HG02870 (cell line): Measurements from ENCODE around the gene RFLNA.

Experiments used
- ATAC-seq: cut with Tn5 transposase; IDR thresholded peaks from one replicate; pipeline ENCODE4 v1.9.1; 2021; ENCODE audit warnings: mild to moderate bottlenecking, moderate library complexity; ENCODE audit not compliant: unreplicated experiment

The RFLNA gene, protein sequence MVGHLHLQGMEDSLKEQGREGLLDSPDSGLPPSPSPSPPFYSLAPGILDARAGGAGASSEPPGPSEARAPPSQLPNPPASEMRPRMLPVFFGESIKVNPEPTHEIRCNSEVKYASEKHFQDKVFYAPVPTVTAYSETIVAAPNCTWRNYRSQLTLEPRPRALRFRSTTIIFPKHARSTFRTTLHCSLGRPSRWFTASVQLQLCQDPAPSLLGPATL

DNA sequence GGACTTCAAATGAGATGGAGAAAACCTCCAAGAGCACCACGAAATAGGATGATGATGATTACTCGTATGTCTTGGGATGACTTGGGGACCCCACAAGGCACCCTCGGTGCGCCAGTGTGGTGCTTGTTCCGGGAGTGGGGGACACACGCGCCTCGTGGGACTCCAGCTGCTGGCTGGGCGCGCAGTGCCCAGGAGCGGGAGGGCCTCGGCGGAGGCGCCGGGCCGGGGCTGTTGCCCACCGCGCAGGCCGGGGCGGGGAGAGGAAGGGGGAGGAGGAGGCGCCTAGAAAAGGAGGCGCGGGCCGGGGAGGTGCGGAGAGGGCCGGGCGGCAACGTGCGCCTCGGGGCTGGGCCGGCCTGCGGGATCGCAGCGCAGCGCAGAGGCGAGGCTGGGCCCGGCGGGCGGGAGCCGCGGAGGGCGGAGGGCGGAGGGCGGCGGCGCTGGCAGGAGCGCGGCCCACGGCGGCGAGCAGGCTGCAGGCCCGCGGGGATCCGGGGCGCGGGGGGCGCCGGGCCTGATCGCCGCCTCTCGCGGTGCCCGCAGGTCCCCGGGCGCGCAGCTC is at the start of gene RFLNA:
TSS of gene RFLNA (plus strand) at position 314 of the 562 bp plus-strand sequence. CDS start 337 bp downstream, outside the sequence.
- no peak for ATAC-seq

DNA sequence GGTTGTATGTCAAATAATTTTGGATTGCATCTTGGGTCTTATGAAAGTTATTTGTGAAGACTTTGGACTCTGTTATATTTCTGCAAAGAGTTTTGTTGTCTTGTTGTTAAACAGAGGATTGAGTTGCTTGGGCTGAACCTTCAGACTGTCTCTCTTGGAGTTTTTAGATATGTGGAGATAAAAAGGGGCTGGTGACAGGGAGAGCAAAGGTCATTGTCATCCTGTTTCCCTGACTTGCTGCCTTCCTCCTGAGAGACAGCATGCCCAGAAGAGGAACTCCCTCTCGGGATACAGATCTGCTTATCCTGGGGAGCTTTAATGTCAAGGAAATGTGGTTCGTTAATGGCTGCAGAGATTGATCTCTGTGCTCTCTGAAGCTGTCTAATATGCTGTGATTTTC is 47.6 kb upstream of the RFLNA start:
- ATAC-seq: no peak

DNA sequence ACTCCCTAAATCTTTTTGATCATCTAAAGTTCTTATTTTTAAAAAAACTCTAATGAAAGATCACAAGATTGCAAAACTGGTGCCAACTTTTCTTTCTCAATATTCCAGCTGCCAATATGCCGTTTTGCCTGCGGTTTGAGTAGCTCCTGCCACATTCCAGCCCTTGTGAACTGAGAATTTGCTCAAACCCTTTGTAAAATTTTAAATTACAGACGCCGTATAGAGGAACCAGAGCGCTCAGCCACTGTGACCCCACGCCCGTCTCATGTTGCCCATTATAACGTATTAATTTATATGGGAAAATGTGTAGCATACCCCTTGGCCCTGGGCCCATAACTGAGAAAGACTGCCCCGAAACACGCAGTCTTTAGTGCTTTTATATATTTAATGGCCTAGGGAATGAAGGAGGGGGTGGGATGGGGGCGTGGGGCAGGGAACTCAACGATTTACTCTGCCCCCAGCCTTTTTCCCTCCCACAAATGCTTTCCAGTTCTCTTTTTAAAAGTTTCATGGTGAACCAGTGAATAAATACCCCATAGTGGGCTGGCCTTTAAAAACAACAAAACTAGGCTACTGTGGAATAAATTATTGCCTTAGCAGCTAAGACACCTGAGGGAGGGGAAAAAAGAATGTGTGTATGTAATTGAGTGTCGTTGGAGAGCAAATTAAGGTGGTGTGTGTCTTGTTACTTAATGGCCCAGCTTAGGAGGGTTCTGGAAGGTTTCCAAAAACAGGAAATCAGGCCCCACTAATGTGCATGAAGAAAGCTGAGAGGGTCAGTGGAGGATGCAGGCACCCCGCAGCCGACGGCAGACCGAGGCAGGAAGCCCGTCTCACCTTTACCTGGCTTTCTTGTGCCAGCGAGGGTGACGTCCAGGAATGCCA is 45.7 kb upstream of the RFLNA start:
- no peak for ATAC-seq

DNA sequence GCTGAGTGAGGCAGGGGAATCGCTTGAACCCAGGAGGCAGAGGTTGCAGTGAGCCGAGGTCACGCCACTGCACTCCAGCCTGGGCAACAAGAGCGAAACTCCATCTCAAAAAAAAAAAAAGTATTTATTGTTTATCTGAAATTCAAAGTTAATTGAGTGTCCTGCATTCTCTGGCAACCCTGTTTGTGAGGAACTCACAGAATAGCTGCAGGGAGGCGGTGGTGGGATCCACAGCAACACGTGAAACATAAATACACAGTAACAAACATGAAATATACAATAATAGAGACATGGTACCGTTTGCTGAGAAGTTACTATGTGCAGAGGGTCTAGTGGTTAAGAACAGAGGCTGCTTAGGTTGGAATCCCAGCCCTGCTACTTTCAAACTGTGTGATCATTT is 43.7 kb upstream of the RFLNA start:
- ATAC-seq: no peak

DNA sequence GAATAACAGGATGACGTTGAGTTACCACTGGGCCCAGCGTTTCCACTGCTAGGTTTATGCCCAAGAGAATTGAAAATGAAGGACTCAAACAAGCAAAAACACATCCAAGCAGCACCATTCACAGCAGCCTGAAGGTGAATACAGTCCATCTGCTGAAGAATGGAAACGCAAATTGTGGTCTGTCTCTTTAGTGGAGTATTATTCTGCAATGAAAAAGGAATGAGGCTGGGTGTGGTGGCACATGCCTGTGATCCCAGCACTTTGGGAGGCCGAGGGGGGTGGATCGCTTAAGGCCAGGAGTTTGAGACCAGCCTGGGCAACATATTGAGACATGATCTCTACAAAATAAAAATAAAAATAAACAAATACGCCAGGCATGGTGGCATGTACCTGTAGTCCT is 41.9 kb upstream of the RFLNA start:
- no peak for ATAC-seq

DNA sequence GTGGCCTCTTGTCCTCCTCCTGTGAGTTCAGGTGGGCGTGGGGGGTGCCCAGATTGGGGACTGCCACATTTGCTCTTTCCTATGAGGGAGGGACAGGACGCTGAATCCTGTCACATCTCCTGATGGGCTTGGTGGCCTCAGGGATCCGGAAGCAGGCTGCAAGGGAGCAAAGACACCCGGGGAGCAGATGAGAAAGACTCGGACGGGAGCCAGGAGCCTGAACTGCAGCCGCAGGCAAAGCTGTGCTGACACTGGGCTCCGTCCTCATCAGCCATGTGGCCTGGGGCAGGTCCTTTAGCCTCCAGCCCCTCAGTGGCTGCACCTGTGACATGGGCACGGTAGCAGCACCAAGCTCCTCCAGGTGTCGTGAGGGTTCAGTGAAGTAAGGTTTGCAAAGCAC is 40.8 kb upstream of the RFLNA start:
- ATAC-seq: no peak

DNA sequence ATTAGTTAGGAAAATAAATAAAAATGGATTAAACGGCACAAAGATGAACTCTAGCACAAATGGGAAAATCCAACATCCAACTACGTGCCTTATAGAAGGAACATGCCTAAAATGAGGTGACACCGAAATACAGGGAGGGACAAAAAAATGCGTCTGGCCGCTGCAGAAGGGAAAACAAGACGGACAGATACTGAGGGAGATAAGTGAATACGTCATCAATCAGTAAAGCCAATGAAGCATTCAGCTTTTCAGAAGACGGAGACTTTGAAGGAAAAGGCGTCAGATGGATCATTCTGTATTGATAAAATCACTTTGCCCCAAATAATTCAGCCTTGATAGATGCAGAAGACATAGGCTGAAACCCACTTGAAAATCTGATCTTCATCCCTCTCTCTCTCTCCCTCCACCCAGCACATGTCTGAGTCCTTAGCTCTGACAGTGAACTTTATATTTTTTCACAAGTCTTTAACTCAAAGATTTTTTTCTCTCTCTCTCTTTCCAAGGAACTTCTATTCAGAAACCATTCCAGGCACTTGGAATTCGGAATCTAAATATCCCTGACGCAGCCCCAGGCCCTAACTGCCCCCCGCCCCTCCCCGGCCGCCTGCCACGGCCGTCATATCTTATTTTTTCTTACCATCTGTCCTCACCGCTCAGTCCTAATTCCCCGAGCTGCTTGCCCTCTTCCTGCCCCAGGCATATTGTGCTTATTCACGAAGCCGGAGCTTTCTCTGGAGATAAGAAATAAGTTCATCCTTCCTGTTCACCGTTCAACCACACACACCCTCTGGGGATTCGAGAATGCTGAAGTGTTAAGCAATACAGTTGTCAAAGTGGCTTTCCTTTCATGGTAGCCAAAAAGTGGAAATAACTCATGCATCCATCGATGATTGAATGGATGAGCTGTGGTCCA is 35.5 kb upstream of the RFLNA start:
- ATAC-seq: no peak

DNA sequence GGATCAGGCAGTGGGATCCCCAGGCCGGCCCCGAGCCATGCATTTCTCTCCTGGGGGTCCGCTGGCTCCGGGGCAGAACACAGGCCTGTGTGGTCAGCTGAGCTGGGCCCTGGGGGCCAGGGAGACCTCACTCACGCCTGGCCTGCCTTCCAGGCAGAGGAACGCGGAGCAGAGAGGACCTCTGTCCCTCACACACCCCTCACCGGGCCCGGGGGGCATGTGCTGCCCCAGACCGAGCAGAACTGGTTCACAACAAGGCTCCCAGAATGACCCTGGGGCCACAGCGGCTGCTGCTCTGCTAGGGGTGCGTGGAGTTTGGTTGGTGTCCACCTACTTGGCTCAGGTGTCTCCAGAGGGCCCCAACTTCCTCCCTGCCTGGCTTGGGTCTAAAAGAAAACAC is 33.0 kb upstream of the RFLNA start:
- no peak for ATAC-seq

DNA sequence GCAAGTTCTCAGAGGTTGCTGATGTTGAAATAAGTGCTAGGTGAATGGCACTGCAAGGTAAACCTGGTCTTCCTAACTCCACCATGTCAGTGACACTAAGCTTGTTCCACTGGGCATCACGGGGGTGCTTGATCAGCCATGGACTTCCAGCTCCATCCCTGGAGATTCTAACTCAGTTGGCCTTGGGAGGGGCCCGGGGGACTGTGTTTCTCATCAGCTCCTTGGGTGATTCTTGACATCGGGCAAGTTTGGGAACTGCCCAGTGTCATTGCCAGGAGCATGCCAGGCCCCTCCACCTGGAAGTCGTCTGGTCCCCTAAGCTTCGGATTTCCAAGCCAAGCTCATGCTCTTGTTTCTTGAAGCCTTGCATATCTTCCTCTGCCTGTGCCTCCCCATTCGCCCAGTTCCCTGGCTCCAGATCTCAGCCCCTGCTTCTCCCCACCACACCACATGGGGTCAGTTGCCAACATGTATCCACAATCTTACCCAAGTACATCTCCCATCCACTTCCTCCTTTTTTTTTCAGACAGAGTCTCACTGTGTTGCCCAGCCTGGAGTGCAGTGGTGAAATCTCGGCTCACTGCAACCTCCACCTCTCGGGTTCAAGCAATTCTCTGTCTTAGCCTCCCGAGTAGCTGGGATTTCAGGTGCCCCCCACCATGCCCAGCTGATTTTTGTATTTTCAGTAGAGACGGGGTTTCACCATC is 30.7 kb upstream of the RFLNA start:
- ATAC-seq: no peak

DNA sequence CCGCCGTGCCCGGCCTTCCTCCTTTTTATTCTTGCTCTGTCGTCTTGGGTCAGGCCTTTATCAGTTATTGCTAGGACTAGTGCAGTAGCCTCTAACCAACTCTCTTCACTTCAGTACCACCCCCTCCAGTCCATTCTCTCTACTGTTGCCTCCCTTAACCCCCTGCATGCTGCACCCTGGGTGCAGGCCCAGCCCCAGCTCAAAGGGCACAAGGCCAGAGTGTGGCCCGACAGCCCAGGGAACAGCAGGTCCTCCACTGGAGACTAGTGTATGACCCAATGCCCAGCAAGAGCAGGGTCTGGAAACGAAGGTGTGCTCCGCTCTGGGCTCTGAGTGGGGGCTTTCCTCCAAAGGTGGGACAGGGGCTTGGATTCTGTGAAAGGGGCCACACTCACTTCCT is 30.0 kb upstream of the RFLNA start:
- ATAC-seq: no peak

DNA sequence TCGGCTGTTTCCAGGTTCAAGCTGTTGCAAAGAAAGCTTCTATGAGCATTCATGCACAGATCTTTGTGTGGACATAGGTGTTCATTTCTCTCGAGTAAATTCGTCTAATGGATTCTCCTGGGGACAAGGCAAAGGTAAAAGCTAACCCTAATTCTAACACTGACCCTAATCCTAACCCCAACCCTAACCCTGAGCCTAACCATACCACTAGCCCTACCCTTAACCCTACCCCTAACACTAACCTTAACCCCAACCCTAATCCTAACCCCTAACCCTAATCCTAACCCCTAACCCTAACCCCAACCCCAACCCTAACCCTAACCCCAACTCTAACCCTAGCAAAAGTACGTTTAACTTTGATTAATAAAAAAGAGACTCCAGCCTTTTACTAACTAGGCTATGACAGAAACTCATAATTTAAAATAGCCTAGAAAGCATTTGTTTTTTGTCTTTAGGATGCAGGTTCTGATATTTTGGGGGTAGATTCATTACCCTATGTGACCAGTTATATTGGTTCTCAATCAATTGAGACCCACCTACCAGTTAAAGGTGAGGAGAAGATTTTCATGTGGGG is 27.6 kb upstream of the RFLNA start:
- ATAC-seq: no peak

DNA sequence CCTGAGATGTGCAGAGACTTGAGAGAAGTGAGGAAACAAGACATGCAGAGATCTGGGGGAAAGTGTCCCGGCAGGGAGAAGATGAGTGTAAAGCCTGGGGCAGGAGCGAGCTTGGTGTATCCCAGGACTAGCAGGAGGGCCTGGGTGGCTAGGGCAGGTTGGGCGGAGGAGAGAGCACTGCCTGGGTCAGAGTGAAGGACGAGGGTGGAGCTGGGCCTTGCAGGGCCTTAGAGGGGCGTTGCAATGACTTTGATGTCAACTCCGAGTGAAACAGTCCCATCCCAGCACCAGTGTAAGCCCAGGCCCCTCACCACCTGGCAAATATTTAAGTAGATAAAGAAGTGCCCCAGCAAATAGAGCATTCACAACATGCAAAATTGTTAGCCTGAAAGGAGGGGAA is 24.2 kb upstream of the RFLNA start:
- no peak for ATAC-seq

DNA sequence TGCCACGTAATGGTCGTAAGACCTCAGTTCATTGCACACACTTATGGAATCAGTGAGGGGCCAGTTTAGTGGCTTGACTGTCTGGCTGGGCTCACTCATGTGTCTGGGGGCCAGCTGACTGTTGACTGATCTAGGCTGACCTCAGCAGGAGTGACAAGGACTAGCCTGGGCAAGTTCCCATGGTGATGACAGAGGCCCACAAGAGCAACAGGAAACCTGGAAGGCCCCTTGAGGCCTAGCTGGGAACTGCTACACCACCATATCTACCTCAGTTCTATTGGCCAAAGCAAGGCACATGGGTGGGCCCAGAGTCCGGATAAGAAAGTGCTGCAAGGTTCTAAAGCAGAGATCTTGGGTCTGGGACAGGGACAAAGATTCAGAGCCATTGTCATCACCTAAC is 21.3 kb upstream of the RFLNA start:
- peak; percentile 86 for ATAC-seq

DNA sequence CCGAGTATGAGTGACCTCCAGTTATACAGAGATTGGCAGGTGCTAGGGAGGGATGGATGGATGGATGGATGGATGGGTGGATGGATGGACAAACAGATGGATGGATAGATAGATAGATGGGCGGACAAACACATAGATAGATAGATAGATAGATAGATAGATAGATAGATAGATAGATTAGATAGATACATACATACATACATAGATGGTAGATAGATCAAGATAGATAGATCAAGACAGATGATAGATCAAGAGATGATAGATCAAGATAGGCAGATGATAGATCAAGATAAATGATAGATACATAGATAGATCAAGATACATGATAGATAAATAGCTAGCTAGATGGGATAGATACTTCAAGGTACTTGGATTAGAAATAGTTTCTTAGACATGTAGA is 18.6 kb upstream of the RFLNA start:
- ATAC-seq: no peak

DNA sequence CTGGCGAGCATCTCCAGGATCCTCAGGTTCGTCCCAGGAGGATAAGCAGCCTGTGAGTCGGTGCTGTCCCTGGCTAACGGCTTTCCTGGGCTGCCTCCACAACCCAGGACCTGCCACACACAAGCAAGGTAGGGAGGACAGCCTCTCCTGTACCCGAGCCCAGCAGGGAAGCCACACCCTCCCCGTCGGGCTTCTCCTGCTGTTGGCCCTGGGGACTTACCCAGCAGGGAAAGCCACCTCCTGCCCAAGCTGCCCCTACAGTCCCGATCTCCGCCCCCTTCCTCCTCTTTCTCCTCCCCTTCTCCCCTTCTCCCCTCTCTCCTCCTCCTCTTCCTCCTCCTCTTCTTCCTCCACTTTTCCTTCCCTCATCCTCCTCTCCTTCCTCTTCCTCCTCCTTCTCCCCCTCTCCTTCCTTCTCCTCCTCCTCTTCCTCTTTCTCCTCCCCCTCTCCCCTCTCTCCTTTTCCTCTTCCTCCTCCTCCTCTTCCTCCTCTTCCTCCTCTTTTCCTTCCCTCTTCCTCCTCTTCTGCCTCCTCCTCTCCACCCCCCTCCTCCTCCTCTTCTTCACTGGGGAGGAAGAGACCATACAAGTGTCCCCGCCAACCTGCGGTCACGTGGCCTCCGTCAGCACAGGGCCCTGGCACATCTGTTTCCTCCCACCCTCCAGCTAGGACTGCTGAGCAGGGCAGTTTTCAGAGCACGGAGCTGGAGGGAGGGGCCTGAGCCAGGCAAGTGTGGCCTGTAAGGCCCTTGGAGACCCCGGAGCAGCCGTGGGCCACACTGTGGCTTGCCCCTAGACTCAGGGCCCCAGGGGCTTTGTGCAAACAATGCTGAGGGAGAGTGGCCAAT is 17.3 kb upstream of the RFLNA start:
- ATAC-seq: no peak

DNA sequence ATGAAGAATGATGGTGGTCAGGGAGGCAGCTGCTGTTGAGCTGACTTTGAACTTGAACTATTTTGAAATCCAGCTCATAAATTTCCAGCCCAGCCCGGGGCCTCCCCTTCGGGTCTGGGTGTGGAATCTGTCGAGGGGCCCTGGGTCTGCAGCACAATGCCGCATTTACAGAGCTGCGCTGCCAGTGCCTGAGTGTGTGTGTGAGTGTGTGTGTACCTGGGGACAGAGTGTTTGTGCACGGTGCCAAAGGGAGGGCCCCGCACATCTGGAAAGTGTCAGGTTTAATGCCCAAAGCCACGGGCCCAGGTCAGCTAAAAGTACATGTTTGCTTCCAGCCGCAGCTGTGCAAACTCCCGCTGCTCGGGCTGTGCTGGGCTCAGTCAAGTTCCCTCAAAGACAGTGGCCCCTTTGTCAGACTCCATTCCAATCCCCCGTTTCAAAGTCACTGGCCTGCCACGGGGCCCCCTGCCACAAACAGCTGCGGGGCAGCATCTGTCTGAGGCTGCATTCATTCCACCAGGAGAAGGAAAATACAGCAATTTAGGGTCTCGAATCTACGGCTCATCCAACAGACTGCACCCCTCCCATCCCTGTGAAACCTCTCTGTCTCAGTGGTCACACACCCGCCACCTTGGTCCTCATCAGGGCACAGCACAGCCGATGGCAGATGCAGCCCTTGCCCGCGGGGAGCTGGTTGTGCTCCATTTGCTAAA is 16.3 kb upstream of the RFLNA start:
- no peak for ATAC-seq

DNA sequence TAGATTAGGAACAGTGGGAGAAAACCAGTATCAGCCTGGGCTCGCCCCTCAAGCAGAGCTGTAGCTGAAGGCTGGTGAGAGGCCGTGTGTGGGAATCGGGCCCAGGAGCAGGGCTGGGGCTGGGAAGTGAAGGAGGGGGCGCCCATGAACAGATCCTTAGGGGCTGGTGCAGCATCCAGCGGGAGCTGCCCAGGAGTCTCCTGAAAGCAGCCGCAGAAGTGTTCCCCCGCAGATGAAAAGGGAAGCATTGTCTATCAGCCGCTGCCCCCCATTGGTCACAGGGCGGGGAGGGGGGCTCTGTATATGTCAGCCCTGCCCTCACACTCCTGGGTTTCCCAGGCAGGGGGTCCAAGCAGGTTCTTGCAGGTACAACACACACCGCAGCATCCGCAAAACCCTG is 15.6 kb upstream of the RFLNA start:
- no peak for ATAC-seq

DNA sequence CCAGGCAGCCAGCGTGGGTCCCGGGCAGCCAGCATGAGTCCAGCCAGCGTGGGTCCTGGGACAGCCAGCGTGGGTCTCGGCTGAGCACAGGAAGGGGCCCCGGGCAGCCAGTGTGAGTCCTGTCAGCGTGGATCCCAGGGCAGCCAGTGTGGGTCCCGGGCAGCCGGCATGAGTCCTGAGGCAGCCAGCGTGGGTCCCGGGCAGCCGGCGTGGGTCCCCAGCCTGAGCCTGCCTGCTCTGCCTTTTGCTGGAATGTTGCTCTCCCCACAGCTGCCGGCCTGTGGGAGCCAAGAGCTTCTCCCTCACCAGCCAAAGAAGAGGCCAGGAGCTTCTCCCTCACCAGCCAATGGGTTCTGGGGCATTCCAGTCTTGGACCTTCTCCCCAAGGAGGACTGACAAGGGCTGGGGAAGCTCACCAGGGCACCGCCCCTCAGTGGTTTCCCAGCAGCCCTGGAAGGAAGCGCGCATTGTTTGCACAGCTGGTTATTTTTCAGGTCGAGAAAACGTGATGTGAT is 15.0 kb upstream of the RFLNA start:
- ATAC-seq: no peak
